HepG2 (cell line): Measurements from ENCODE around the gene CCDC7. TPM values are rescaled to one million over a fixed set of nuclear protein-coding genes. Genes with fewer than 3 reads are reported as not detected.

ENCODE experiments used
- HNF4A ChIP-seq: sonication (generic); formaldehyde crosslinking; IDR thresholded peaks from 2 replicates; pipeline ENCODE4 v1.4.0; 2020; ENCODE audit warnings: missing genetic modification reagents
- KLF13 ChIP-seq: sonication (generic); formaldehyde crosslinking; IDR thresholded peaks from 2 replicates; pipeline ENCODE4 v1.4.0; 2020; ENCODE audit warnings: mild to moderate bottlenecking, missing genetic modification reagents
- SKI ChIP-seq: fragments of 450-650 bp; IDR thresholded peaks from one replicate; pipeline ENCODE4 v1.6.1; 2018; ENCODE audit warnings: mild to moderate bottlenecking; ENCODE audit not compliant: partially characterized antibody
- SOX13 ChIP-seq, 3 experiments: fragments of 450-650 bp in 1 of 3; sonication (generic) in 1 of 3; formaldehyde crosslinking in 1 of 3; IDR thresholded peaks in 2 of 3; conservative IDR thresholded peaks in 1 of 3; 2 replicates each; pipeline versions ENCODE4 v1.5.0 to v1.6.1; 2016 to 2020; ENCODE audit warnings: antibody characterized with exemption in 1 of 3, mild to moderate bottlenecking in 1 of 3, missing compliant biosample characterization in 1 of 3, missing genetic modification reagents in 1 of 3, moderate library complexity in 1 of 3
- ZFX ChIP-seq: sonication (generic); formaldehyde crosslinking; IDR thresholded peaks from 2 replicates; pipeline ENCODE4 v1.4.0; 2020; ENCODE audit warnings: mild to moderate bottlenecking, low read depth, missing genetic modification reagents, moderate library complexity
- ZFY ChIP-seq: sonication (generic); formaldehyde crosslinking; IDR thresholded peaks from 2 replicates; pipeline ENCODE4 v1.4.0; 2020; ENCODE audit warnings: missing genetic modification reagents
- ZNF510 ChIP-seq: sonication (generic); formaldehyde crosslinking; IDR thresholded peaks from 2 replicates; pipeline ENCODE4 v1.4.0; 2020; ENCODE audit warnings: low read depth, mild to moderate bottlenecking, missing genetic modification reagents
- ZNF614 ChIP-seq: IDR thresholded peaks from 2 replicates; pipeline ENCODE4 v1.6.1; 2018; ENCODE audit warnings: missing biosample characterization, missing genetic modification reagents, inconsistent platforms, borderline replicate concordance
- ZNF644 ChIP-seq: IDR thresholded peaks from 2 replicates; pipeline ENCODE4 v1.6.1; 2016; ENCODE audit warnings: low read depth
- ZNF674 ChIP-seq: sonication (generic); formaldehyde crosslinking; IDR thresholded peaks from 2 replicates; pipeline ENCODE4 v1.5.0; 2020; ENCODE audit warnings: low read depth, mild to moderate bottlenecking, missing genetic modification reagents
- ZNF773 ChIP-seq: sonication (generic); formaldehyde crosslinking; IDR thresholded peaks from 2 replicates; pipeline ENCODE4 v1.4.0; 2020; ENCODE audit warnings: missing genetic modification reagents, borderline replicate concordance
- polyA plus RNA-seq, 8 experiments: library from polyadenylated mRNA; depleted of rRNA in 3 of 8; stranded (reverse) in 7 of 8; unstranded in 1 of 8; fragments of >200 nt; fragmentation: Illumina TruSeq in 4 of 8; extraction: Trizol in 4 of 8; gene quantifications; 2 replicates each; pipeline versions ENCODE4 v1.2.1 to v1.2.3, GENCODE V29; 2011 to 2016; ENCODE audit warnings: low read depth in 4 of 8, missing spikeins in 1 of 8, mixed read lengths in 1 of 8; ENCODE audit not compliant: insufficient read depth in 1 of 8
- total RNA-seq, 5 experiments: library from RNA; depleted of rRNA; stranded (reverse); fragments of >200 nt; fragmentation: Illumina TruSeq; extraction: Trizol; gene quantifications; 2 replicates each; pipeline ENCODE4 v1.2.3, GENCODE V29; 2016; ENCODE audit warnings: low read depth in 1 of 5
- TF ChIP-seq, protein P1 (sequence below): IDR thresholded peaks from 2 replicates; pipeline ENCODE4 v1.6.1; 2016; ENCODE audit warnings: missing compliant biosample characterization, missing genetic modification reagents, borderline replicate concordance
- TF ChIP-seq, protein P2 (sequence below): sonication (generic); formaldehyde crosslinking; IDR thresholded peaks from 2 replicates; pipeline ENCODE4 v1.9.0; 2022; ENCODE audit warnings: low read depth, missing genetic modification reagents
- TF ChIP-seq, protein P3 (sequence below): sonication (generic); formaldehyde crosslinking; IDR thresholded peaks from 2 replicates; pipeline ENCODE4 v1.5.0; 2020; ENCODE audit warnings: mild to moderate bottlenecking, low read depth, missing genetic modification reagents, borderline replicate concordance
- TF ChIP-seq, protein P4 (sequence below): sonication (generic); formaldehyde crosslinking; conservative IDR thresholded peaks from 2 replicates; pipeline ENCODE4 v1.4.0; 2020; ENCODE audit warnings: missing genetic modification reagents
- TF ChIP-seq, protein P5 (sequence below): sonication (generic); formaldehyde crosslinking; IDR thresholded peaks from 2 replicates; pipeline ENCODE4 v1.4.0; 2020; ENCODE audit warnings: missing genetic modification reagents
- TF ChIP-seq, protein P6 (sequence below): sonication (generic); formaldehyde crosslinking; IDR thresholded peaks from 2 replicates; pipeline ENCODE4; 2020; ENCODE audit warnings: missing genetic modification reagents, mild to moderate bottlenecking, borderline replicate concordance

The CCDC7 gene
- total and polyA plus RNA-seq, 2 of the 13 experiments (the other 11 are each of a cell fraction or from before 2014, with no cell fraction given): 0.40 to 1.8 TPM

DNA sequence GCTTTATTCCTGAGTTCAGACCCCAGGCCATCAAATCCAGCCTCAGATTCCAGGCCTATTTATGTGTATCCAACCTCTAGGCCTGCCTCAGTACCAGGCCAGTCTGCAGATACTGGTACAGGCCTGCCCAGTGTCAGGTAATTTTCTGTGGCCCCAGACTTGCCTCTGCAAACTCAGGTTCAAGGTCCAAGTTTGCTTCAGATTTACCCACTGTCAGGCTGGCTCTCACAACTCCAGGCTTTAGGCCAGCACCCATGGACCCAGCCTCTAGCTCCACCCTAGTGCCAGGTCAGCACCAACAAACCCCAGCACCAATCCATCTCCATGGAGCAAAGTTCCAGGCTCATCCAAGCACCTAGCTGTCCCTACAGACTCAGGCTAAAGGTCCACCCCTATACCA is 342.4 kb downstream of the CCDC7 start (continued):
- TF ChIP-seq, protein P1, sequence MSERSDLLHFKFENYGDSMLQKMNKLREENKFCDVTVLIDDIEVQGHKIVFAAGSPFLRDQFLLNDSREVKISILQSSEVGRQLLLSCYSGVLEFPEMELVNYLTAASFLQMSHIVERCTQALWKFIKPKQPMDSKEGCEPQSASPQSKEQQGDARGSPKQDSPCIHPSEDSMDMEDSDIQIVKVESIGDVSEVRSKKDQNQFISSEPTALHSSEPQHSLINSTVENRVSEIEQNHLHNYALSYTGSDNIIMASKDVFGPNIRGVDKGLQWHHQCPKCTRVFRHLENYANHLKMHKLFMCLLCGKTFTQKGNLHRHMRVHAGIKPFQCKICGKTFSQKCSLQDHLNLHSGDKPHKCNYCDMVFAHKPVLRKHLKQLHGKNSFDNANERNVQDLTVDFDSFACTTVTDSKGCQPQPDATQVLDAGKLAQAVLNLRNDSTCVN (CRISPR knock-in tag): no peak
- TF ChIP-seq ZNF510 (CRISPR knock-in tag) (no peak), ZFY (peak; percentile 42), SKI (peak; percentile 44), KLF13 (no peak), SOX13 (IDR thresholded peaks at IDR 0.05) (no peak), SOX13 (CRISPR knock-in tag; conservative IDR thresholded peaks at IDR 0.05 in 1 of 2, IDR thresholded peaks at IDR 0.05 in 1 of 2) (no peak), ZFX (CRISPR knock-in tag) (peak; percentile 47; the same call in 1 of the 2 replicates), ZNF773 (CRISPR knock-in tag) (no peak), HNF4A (CRISPR knock-in tag) (peak; percentile 83), ZNF614 (CRISPR knock-in tag) (no peak), ZNF644 (CRISPR knock-in tag) (peak; percentile 40; the same call in 1 of the 2 replicates), ZNF674 (CRISPR knock-in tag) (no peak)
- TF ChIP-seq, protein P2, sequence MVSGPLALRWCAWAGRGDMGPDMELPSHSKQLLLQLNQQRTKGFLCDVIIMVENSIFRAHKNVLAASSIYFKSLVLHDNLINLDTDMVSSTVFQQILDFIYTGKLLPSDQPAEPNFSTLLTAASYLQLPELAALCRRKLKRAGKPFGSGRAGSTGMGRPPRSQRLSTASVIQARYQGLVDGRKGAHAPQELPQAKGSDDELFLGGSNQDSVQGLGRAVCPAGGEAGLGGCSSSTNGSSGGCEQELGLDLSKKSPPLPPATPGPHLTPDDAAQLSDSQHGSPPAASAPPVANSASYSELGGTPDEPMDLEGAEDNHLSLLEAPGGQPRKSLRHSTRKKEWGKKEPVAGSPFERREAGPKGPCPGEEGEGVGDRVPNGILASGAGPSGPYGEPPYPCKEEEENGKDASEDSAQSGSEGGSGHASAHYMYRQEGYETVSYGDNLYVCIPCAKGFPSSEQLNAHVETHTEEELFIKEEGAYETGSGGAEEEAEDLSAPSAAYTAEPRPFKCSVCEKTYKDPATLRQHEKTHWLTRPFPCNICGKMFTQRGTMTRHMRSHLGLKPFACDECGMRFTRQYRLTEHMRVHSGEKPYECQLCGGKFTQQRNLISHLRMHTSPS (CRISPR knock-in tag): 0 out of 2 replicates have a peak, but pooled peaks have one; percentile 22
- TF ChIP-seq, protein P3, sequence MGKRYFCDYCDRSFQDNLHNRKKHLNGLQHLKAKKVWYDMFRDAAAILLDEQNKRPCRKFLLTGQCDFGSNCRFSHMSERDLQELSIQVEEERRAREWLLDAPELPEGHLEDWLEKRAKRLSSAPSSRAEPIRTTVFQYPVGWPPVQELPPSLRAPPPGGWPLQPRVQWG: no peak
- TF ChIP-seq, protein P4, sequence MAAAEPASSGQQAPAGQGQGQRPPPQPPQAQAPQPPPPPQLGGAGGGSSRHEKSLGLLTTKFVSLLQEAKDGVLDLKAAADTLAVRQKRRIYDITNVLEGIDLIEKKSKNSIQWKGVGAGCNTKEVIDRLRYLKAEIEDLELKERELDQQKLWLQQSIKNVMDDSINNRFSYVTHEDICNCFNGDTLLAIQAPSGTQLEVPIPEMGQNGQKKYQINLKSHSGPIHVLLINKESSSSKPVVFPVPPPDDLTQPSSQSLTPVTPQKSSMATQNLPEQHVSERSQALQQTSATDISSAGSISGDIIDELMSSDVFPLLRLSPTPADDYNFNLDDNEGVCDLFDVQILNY (CRISPR knock-in tag): no peak
- TF ChIP-seq, protein P5, sequence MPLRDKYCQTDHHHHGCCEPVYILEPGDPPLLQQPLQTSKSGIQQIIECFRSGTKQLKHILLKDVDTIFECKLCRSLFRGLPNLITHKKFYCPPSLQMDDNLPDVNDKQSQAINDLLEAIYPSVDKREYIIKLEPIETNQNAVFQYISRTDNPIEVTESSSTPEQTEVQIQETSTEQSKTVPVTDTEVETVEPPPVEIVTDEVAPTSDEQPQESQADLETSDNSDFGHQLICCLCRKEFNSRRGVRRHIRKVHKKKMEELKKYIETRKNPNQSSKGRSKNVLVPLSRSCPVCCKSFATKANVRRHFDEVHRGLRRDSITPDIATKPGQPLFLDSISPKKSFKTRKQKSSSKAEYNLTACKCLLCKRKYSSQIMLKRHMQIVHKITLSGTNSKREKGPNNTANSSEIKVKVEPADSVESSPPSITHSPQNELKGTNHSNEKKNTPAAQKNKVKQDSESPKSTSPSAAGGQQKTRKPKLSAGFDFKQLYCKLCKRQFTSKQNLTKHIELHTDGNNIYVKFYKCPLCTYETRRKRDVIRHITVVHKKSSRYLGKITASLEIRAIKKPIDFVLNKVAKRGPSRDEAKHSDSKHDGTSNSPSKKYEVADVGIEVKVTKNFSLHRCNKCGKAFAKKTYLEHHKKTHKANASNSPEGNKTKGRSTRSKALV (CRISPR knock-in tag): no peak
- TF ChIP-seq, protein P6, sequence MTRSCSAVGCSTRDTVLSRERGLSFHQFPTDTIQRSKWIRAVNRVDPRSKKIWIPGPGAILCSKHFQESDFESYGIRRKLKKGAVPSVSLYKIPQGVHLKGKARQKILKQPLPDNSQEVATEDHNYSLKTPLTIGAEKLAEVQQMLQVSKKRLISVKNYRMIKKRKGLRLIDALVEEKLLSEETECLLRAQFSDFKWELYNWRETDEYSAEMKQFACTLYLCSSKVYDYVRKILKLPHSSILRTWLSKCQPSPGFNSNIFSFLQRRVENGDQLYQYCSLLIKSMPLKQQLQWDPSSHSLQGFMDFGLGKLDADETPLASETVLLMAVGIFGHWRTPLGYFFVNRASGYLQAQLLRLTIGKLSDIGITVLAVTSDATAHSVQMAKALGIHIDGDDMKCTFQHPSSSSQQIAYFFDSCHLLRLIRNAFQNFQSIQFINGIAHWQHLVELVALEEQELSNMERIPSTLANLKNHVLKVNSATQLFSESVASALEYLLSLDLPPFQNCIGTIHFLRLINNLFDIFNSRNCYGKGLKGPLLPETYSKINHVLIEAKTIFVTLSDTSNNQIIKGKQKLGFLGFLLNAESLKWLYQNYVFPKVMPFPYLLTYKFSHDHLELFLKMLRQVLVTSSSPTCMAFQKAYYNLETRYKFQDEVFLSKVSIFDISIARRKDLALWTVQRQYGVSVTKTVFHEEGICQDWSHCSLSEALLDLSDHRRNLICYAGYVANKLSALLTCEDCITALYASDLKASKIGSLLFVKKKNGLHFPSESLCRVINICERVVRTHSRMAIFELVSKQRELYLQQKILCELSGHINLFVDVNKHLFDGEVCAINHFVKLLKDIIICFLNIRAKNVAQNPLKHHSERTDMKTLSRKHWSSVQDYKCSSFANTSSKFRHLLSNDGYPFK (CRISPR knock-in tag): no peak
